GM10847 (cell line): ENCODE data around the gene ANO9.

Experiments used
- POLR2A ChIP-seq: IDR thresholded peaks from 2 replicates; pipeline ENCODE4 v1.6.1; 2011; ENCODE audit not compliant: insufficient read length; ENCODE audit errors: extremely low read depth

Gene ANO9

DNA sequence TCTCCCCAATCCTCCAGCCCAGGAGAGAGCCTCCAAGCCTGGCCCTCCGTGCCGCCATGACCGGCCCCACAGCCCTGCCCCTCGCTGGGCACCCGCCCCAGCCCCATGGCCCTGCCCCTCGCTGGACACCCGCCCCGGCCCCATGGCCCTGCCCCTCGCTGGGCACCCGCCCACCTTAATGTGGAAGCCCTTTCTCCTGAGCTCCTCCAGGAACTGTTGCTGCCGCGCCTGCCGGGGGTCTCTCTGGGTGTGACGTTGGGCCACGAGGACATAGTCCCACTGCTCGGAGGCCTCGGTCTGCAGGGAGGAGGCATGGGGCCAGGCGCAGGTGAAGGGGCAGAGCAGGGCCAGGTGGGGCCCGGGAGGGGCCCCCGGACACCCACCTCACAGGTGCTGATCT is 8.2 kb downstream of the ANO9 start:
- TF ChIP-seq POLR2A: no peak

DNA sequence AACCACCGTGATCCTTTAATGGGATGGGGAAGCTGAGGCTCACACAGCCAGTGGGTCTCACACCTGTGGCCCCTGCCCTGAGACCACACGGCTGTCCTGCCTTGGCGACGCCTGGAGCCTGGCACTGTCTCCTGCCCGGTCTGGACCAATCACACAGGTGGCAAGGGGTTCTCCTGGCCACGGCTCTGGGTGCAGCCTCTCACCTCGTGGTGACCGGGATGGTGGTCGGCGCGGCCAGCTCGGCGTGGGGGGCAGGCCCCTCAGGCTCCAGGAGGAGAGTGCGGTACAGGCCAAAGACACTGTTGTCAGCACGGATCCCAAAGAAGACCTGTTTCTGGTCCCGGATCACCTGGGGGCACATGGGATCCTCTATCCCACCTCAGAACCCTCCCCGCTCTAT is 8.7 kb downstream of the ANO9 start:
- TF ChIP-seq POLR2A: no peak

DNA sequence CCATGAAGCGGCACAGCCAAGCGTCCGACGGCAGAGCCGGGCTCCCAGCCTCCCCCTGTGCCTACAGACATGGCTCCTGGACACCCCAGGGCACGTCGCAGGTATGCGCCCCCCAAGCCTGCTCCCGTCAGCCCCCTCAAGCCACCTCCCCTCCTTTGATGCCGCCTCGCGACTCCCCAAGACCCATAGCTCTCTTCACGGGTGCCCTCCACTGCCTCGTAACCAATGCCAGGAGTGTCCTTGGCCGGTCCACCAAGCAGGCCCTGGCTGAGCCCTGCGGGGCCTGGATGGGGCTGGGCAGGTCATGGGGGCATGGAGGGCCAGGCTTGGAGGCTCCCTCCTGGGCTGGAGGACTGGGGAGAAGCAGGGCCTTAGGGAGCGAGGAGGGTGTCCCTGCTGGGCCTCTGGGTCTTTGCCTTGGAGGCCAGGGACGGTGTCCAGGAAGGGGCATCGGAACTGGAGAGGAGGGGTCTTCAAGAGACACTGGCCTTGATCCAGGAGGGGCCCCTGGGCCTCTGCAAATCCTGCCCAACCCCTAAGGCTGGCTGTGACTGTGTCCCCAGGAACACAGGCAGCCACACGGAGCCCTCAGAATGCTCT is 9.2 kb downstream of the ANO9 start:
- no peak for TF ChIP-seq POLR2A

DNA sequence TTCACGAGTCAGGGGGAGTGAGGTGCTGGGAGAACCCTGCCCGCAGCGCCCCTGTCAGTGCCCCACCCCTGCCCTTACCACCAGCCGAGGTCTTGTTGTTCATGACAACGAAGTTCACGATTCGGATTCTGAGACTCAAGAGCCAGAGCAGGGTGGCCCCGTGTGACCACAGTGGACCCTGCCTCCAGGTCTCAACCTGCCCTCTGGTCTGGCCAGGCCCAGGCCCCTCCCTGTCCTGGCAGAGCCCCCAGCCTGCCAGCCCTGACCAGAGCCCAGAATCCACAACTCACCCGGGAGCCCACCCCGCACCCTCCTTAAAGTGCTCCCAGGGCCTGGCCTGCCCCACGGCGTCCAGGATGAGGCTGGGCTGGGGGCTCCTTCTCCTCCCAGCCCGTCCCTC is 9.9 kb downstream of the ANO9 start:
- no peak for TF ChIP-seq POLR2A

DNA sequence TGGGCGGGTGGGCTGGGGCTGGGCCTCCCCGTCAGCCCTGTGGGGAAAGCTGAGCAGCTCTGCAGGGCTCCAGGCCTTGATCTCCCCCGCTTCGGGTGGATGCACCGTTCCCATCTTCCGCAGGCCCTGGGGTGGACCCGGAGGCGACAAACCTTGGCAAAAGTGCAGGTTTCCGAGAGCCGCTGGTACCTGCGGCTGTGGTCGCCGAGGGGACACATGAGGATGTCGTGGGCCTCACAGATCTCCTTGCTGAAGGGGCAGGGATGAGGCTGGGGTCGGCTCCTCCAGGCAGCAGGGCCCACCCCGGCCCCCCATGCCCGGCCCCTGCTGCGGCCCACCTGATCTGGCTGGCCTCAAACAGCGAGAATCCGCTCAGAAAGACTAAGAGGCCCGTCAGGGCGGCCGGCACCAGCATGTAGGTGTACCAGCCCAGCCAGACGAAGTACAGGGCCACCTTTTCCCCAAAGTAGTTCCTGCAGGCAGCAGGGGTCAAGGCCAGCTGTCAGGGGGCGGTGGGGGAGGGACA is 11.8 kb downstream of the ANO9 start:
- TF ChIP-seq POLR2A: no peak

DNA sequence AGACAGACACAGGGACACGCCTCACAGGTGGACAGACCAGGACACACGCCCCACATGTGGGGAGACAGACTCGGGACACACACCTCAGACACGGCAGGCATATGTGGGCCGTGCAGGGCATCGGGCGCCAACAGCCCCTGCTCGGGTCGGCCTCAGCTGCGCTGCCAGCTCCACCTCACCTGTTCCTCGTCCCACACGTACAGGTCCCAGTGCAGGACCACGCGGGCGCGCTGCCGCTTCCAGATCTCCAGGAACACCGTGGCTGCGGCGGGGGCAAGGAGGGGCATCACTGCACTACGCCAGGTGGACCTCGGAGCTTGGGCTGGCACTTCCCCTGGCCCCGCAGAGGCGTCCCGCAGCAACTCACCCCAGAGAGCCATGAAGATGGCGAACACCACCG is 12.4 kb downstream of the ANO9 start:
- no peak for TF ChIP-seq POLR2A

DNA sequence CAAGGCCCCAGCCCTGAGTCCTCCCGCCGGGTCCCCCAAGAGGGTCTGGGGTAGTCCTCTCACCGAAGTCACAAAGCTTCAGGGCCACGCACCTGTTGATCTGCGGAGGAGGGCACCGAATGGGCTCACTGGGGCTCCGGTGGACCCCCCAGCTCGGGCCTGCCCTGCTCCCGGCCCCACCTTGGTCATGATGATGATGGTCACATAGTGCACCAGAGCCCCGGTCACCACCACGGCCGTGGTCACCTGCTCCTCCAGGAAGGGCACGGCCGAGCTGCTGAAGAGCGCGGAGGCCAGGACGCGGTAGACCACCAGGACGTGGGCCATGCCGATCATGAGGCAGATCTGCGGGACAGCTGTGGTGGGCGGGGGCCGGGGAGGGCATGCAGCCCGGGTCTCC is 13.5 kb downstream of the ANO9 start:
- TF ChIP-seq POLR2A: no peak

DNA sequence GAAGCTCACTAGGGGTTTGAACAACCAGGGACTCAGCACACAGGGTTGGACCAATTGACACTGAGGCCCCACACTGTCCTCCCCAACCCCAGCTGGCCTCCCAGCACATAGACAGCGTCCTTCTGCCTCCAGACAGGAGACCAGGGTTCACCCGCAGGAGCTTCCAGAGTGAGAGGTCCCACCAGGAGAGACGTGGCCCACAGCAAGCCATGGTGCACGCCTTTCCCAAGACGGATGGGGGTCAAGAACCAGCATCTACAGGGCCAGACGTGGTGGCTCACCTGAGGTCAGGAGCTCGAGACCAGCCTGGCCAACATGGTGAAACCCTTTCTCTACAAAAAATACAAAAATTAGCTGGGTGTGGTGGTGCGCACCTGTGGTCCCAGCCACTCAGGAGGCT is 15.0 kb downstream of the ANO9 start:
- TF ChIP-seq POLR2A: no peak

DNA sequence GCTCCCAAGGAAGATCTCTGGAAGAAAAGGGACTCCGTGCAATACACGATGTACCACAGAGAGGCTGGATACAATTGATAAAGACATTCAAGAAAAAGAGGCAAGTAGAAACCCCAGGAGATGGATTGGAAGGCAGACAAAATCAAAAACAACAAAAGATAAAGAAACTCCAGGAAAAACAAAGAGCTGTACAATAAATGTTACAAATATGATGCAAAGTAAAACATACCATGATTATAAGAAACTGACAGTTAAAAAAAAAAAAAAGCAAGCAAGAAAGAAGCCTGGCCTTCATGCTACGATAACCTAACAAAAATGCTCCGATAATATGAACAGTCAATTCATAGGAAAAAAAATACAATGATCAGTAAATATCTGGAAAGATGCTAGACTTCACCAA is 16.5 kb downstream of the ANO9 start:
- TF ChIP-seq POLR2A: no peak

DNA sequence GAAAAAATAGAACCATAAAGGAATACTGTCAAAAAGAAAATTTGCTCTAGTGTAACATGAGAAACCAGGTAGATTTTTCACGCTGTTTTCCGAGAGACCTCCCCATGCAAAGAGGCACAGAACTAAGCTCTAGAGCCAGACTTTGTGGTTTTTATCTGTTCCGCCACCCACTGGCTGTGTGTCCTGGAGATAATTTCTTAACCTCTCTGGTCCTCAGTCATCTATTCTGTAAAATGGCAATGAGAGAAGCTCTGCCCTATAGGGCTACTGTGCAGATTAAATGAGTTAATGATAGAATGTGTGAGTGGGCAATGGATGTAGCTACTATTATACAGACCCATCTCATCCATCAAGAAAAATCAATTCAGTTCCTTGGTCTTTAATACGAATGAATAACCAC is 17.6 kb downstream of the ANO9 start:
- no peak for TF ChIP-seq POLR2A

DNA sequence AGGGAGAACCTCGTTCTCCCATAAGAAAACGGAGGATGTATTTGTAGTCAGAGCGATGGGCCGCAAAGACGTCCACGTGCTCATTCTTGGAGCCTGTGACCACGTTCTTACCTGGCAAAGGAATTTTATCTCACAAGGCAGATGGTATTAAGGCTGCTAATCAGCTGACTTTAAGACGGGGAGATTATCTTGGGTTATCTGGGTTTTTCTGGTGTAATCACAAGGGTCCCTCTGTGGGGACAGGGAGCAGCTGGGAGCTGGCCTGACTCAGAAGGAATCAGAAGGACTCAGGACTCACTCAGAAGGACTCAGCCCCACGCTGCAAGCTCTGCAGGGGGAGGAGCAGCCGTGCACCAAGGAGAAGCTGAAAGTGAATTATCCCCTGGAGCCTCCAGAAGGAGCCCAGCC is 19.6 kb downstream of the ANO9 start:
- no peak for TF ChIP-seq POLR2A

DNA sequence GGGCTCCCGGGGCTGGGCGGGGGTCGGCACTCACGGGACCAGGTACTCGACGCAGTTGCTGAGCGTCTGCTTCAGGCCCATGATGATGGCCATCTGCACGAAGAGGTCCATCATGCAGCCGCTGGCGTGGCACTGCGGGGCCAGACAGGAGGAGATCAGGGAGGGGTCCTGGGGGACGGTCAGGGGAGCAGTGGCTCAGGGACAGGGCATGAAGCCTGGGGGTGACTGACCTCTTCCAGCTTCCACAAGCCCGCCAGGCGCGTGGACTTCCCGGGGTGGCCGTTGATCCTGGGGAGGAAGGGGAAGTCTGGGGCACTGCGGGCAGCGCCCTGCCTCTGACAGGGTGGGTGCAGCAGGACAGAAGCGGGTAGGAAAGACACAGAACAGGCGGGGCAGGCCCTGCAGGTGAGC is 20.9 kb downstream of the ANO9 start:
- TF ChIP-seq POLR2A: no peak

DNA sequence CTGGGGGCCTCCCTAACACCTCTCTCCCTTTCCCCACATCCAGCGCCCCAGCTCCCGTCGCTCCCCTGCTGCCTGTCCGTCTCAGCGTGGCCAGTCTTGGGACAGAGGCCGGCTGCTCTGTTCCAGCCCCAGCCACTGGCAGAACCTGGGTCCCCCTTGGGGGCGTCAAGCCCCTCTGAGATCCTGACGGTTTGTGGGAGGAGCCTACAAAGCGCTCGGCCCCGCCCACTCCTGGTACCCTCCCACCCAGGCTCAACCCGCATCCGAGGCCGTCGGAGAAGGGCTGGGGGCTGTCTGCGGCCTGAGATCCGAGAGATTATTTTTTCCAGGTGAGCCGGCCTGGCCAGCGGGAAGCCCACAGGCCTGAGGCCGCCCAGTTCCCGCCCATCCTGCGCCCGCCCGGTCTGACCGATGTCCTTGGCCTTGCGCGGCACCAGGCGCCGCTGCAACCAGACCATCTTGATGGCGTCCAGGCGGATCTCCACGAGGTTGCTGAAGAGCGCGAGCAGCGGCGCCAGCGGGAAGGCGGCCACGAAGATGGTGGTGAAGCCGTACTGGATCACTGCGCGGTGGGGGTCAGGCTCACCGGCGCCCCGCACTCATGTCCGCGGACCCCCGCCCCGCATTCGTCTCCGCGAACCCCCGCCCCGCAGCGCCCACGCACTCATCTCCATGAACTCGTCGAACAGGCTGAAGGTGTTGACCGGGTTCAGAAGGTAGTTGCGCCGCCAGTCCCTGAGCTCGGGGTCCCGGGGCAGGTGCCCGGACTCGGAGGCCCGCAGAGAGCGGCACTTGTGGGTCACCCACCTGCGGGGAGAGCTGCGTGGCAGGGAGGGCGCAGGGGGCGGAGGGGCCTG is 21.5 kb downstream of the ANO9 start:
- TF ChIP-seq POLR2A: no peak

DNA sequence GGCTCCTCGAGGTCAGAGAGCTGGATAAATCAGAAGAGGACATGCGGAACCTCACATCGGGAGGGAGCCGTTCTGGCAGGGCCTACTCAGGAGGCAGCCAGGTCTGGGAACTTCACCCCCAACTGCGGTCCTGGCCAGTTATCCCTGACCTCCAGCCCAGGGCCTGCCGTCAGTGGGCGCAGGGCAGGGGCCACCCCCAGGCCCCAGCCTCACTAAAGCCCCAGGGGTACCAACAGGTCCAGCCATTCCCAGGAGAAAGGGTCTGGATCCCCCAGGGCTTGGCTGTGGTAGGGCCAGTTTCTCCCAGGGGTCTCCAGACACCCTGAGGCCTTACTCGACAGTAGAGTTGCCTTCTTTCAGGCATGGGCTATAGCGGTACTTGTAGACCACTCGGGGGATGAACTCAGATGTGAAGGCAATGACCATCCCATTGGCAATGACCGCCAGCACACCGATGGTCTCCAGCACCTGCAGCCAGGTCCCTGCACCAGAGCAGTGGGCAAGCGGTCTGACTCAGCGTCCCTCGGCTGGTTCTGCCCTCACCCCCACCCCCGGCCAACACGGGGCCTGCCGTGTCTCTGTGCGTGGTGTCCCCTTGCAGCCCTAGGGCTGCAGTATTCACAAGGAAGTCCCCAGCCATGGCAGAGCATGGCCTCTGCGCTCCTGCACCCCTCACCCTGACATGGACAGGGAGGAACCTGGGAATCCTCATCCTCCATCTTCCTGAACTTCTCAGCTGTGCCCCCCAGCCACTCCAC is 22.4 kb downstream of the ANO9 start:
- TF ChIP-seq POLR2A: no peak

DNA sequence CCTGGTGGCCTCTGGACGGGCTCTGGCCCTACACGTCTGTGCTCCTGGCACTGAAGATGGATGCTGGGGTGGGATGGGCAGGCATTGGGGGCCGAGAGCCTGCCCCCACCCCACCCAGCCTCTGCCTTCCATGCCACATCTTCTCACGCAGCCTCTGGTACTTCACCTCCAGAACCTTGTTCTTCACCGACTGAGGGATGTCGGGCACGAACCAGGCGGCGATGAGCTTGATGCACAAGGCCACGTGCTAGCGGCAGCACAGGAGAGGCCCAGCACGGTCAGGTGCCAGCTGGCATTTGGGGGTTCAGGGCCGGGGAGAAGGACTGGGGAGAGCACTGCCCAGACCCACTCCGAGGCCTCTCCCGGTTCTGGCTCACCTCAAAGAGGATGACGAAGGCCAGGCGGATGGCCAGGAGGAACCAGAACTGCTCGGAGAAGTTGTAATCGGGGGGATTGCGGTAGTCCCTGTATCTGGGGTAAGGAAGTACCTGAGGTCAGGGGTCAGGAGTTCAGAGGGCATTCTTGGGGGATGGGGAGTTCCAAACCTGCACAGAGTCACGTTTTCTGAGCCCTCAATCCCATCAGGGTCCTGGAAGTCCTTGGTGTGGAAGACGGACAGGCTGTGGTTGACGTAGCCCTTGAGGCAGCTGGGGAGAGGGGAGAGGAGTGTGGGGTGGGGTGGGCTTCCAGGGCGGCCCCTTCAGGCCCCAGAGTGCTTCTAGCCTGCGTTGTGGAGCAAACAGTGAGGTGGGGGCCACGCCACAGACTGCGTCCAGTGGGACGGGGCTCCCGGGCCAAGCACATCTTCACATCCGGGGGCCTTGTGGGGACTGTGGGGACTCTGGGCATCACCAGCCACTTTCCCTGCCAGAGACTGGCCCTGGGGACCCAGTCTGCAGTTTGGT is 23.2 kb downstream of the ANO9 start:
- no peak for TF ChIP-seq POLR2A

DNA sequence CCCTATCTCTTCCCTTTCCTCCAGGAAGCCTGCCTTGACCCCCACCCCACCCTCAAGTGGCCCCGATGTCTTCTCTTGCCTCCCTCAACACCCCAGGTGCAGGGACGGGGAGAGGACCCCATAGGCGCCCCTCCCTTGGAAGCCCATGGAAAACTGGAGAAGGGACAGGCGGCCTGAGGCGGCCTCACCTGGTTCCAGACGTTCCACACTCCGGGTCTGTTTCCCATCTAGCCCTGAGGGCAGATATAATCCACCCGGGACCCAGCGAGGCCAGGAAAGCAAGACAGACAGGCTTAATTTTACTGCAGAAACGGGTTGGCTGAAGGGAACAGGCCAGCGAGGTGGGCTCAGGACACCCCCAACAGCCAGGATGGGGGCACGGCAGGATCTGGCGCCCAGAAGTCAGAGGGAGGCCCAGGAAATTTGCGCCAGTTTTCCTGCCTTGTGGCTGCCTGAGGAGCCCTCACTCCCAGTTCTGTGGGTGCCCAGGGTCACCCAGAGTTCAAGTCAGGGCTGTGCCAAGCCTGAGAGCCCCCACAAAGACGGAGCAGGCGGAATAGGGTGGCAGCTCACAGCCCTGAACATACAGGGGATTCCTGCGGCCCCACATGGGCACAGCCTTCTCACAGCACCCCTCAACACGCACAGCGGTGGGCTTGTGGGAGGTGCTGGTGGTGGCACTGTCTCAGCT is 24.0 kb downstream of the ANO9 start:
- no peak for TF ChIP-seq POLR2A
